HepG2 (cell line): ENCODE results near the gene GRHPR. TPM values are rescaled to one million over a fixed set of nuclear protein-coding genes. Genes with fewer than 3 reads are reported as not detected.

Experiments
- E2F5 ChIP-seq: sonication (generic); formaldehyde crosslinking; conservative IDR thresholded peaks from 2 replicates; pipeline ENCODE4 v1.4.0; 2020; ENCODE audit warnings: missing genetic modification reagents
- ETS1 ChIP-seq: sonication (generic); formaldehyde crosslinking; IDR thresholded peaks from 2 replicates; pipeline ENCODE4 v1.4.0; 2020; ENCODE audit warnings: missing genetic modification reagents
- FOXO4 ChIP-seq: sonication (generic); formaldehyde crosslinking; conservative IDR thresholded peaks from 2 replicates; pipeline ENCODE4 v1.8.1; 2023; ENCODE audit warnings: missing genetic modification reagents
- MBD4 ChIP-seq: IDR thresholded peaks from 2 replicates; pipeline ENCODE4 v1.6.1; 2012; ENCODE audit warnings: low read length, inconsistent platforms, borderline replicate concordance
- MED8 ChIP-seq: sonication (generic); formaldehyde crosslinking; IDR thresholded peaks from 2 replicates; pipeline ENCODE4 v1.8.1; 2023; ENCODE audit warnings: mild to moderate bottlenecking, missing genetic modification reagents; ENCODE audit not compliant: insufficient replicate concordance
- MEIS1 ChIP-seq: sonication (generic); formaldehyde crosslinking; IDR thresholded peaks from 2 replicates; pipeline ENCODE4 v1.9.0; 2021; ENCODE audit warnings: mild to moderate bottlenecking, missing genetic modification reagents, moderate library complexity, borderline replicate concordance
- NCOA2 ChIP-seq: sonication (generic); formaldehyde crosslinking; IDR thresholded peaks from 2 replicates; pipeline ENCODE4 v1.8.0; 2022; ENCODE audit warnings: inconsistent platforms
- NR2F2 ChIP-seq: IDR thresholded peaks from 2 replicates; pipeline ENCODE4 v1.6.1; 2012; ENCODE audit warnings: low read depth, inconsistent platforms, borderline replicate concordance
- PHF5A ChIP-seq: IDR thresholded peaks from one replicate; pipeline ENCODE4 v1.6.1; 2018; ENCODE audit warnings: low read depth, missing genetic modification reagents; ENCODE audit not compliant: unreplicated experiment
- PRDM4 ChIP-seq: sonication (generic); formaldehyde crosslinking; IDR thresholded peaks from 2 replicates; pipeline ENCODE4 v1.9.0; 2021; ENCODE audit warnings: missing genetic modification reagents, borderline replicate concordance
- PTBP1 ChIP-seq: fragments of 200-400 bp; formaldehyde crosslinking; IDR thresholded peaks from 2 replicates; pipeline ENCODE4 v1.6.1; 2018; ENCODE audit warnings: low read length, low read depth; ENCODE audit not compliant: poor library complexity, severe bottlenecking
- RFXANK ChIP-seq: IDR thresholded peaks from 2 replicates; pipeline ENCODE4 v1.6.1; 2016
- SIX1 ChIP-seq: sonication (generic); formaldehyde crosslinking; IDR thresholded peaks from 2 replicates; pipeline ENCODE4 v1.4.0; 2020; ENCODE audit warnings: missing genetic modification reagents, borderline replicate concordance
- SMAD1 ChIP-seq: sonication (generic); formaldehyde crosslinking; IDR thresholded peaks from 2 replicates; pipeline ENCODE4 v1.4.0; 2020; ENCODE audit warnings: missing genetic modification reagents, low read depth, mild to moderate bottlenecking, borderline replicate concordance
- SNRNP70 ChIP-seq: fragments of 200-400 bp; formaldehyde crosslinking; IDR thresholded peaks from 2 replicates; pipeline ENCODE4 v1.6.1; 2017; ENCODE audit warnings: mild to moderate bottlenecking, low read depth, low read length, moderate library complexity
- SOX5 ChIP-seq: IDR thresholded peaks from 2 replicates; pipeline ENCODE4 v1.6.1; 2016; ENCODE audit warnings: borderline replicate concordance
- THAP8 ChIP-seq: sonication (generic); formaldehyde crosslinking; IDR thresholded peaks from 2 replicates; pipeline ENCODE4 v1.5.1; 2020; ENCODE audit warnings: missing genetic modification reagents, mild to moderate bottlenecking, borderline replicate concordance
- TRIM24 ChIP-seq: sonication (generic); formaldehyde crosslinking; IDR thresholded peaks from 2 replicates; pipeline ENCODE4 v1.8.0; 2022; ENCODE audit warnings: mild to moderate bottlenecking, missing genetic modification reagents
- ZNF530 ChIP-seq: sonication (generic); formaldehyde crosslinking; IDR thresholded peaks from 2 replicates; pipeline ENCODE4 v1.5.0; 2020; ENCODE audit warnings: low read depth, mild to moderate bottlenecking, missing genetic modification reagents
- ZNF567 ChIP-seq: sonication (generic); formaldehyde crosslinking; IDR thresholded peaks from 2 replicates; pipeline ENCODE4 v1.8.1; 2023; ENCODE audit warnings: mild to moderate bottlenecking, missing genetic modification reagents, borderline replicate concordance
- ZNF615 ChIP-seq: sonication (generic); formaldehyde crosslinking; IDR thresholded peaks from 2 replicates; pipeline ENCODE4 v1.5.0; 2020; ENCODE audit warnings: mild to moderate bottlenecking, missing genetic modification reagents, borderline replicate concordance
- ZNF713 ChIP-seq: sonication (generic); formaldehyde crosslinking; IDR thresholded peaks from 2 replicates; pipeline ENCODE4 v1.4.0; 2020; ENCODE audit warnings: mild to moderate bottlenecking, missing genetic modification reagents
- ZNF891 ChIP-seq: sonication (generic); formaldehyde crosslinking; IDR thresholded peaks from 2 replicates; pipeline ENCODE4 v1.5.0; 2020; ENCODE audit warnings: mild to moderate bottlenecking, missing genetic modification reagents
- polyA plus RNA-seq, 8 experiments: library from polyadenylated mRNA; depleted of rRNA in 3 of 8; stranded (reverse) in 7 of 8; unstranded in 1 of 8; fragments of >200 nt; fragmentation: Illumina TruSeq in 4 of 8; extraction: Trizol in 4 of 8; gene quantifications; 2 replicates each; pipeline versions ENCODE4 v1.2.1 to v1.2.3, GENCODE V29; 2011 to 2016; ENCODE audit warnings: low read depth in 4 of 8, missing spikeins in 1 of 8, mixed read lengths in 1 of 8; ENCODE audit not compliant: insufficient read depth in 1 of 8
- total RNA-seq, 5 experiments: library from RNA; depleted of rRNA; stranded (reverse); fragments of >200 nt; fragmentation: Illumina TruSeq; extraction: Trizol; gene quantifications; 2 replicates each; pipeline ENCODE4 v1.2.3, GENCODE V29; 2016; ENCODE audit warnings: low read depth in 1 of 5

Gene GRHPR
- total and polyA plus RNA-seq, 2 of the 13 experiments (the other 11 are each of a cell fraction or from before 2014, with no cell fraction given) = 113 to 115 TPM

- TF ChIP-seq SNRNP70 (no peak), THAP8 (CRISPR knock-in tag) (peak; percentile 81; the same call in 1 of the 2 replicates), PRDM4 (CRISPR knock-in tag) (no peak), NCOA2 (CRISPR knock-in tag) (no peak), NR2F2 (no peak), ZNF615 (CRISPR knock-in tag) (peak; percentile 65; the same call in 1 of the 2 replicates), E2F5 (0 out of 2 replicates have a peak, but pooled peaks have one; percentile 16), FOXO4 (CRISPR knock-in tag) (no peak), RFXANK (no peak), ZNF891 (CRISPR knock-in tag) (0 out of 2 replicates have a peak, but pooled peaks have one; percentile 27), MED8 (CRISPR knock-in tag) (peak; percentile 76), ZNF530 (0 out of 2 replicates have a peak, but pooled peaks have one; percentile 52), SIX1 (no peak), SOX5 (0 out of 2 replicates have a peak, but pooled peaks have one; percentile 44), TRIM24 (CRISPR knock-in tag) (no peak), SMAD1 (CRISPR knock-in tag) (no peak), ZNF713 (CRISPR knock-in tag) (no peak), ZNF567 (CRISPR knock-in tag) (no peak; the same call in 1 of the 2 replicates), MBD4 (no peak), PTBP1 (no peak), MEIS1 (CRISPR knock-in tag) (0 out of 2 replicates have a peak, but pooled peaks have one; percentile 81), PHF5A (CRISPR knock-in tag) (no peak), ETS1 (CRISPR knock-in tag) (no peak)
Measured at GRCh38 chr9:37422289-37423104, at the start of gene GRHPR (continued).
